HG02870 (cell line): ENCODE measurements around the gene UBE2G1.

ENCODE experiments used
- ATAC-seq: cut with Tn5 transposase; IDR thresholded peaks from one replicate; pipeline ENCODE4 v1.9.1; 2021; ENCODE audit warnings: mild to moderate bottlenecking, moderate library complexity; ENCODE audit not compliant: unreplicated experiment

The UBE2G1 gene

GRCh38 chr17:4309897-4310296, 56.6 kb downstream of the UBE2G1 start:
- ATAC-seq: no peak

DNA sequence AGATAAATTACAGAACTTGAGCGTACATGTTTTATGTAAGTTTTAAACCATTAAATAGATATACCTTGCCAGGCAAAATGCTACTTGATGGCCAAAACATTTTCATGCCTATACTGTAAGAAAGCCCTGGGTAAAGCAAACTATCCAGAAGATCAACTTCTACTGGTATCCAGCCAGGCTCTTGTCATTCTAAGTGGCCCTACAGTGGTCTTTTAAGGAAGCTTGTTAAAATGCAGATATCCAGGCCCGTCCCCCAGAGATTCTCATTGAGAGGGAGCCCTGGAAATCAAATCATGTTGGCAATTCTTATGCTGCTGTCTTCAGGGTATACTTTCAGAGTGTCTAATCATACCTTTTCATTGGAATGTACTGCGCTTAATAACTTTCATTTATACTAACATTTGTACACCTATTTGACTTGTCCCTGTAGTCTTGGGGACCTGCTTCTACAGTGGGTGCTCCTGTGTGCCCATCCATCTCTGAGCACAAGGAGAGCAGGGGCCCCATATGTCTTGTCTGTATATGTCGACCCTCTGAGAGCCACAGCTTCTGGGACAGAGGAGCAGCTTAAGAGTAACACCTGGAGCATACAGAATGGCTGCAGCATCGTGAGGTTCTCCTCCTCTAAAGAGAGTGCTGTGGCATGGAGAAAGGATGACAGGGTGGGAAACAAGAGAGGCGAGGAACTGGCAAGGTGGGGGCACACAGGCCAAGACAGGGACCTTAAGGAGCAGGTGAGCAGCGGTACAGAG, 59.1 kb downstream of the UBE2G1 start:
- no peak for ATAC-seq

- ATAC-seq: no peak
Observed at GRCh38 chr17:4305224-4305623, 61.3 kb downstream of the UBE2G1 start.

GRCh38 chr17:4304417-4305027, 62.0 kb downstream of the UBE2G1 start:
- no peak for ATAC-seq

DNA sequence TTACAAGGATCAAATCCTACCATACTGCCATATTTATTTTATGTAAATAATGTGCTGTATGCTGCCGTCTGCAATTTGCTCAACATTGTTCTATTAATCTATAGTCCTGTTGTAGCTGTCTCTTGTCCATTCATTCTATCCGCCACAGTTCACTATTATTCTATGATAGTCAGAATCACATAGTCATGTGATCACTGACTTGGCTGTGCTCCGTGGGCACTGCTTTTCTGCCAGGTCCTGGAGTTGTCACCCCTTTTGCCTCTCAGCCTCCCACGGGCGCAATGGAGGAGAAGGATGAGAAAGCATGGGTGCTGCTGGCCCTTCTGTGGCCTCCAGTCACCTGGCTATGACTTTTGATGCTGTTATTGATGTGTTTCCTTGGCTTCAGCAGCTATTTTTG, 65.4 kb downstream of the UBE2G1 start:
- ATAC-seq: no peak

- no peak for ATAC-seq
Observed at GRCh38 chr17:4297351-4297750, 69.1 kb downstream of the UBE2G1 start.

DNA sequence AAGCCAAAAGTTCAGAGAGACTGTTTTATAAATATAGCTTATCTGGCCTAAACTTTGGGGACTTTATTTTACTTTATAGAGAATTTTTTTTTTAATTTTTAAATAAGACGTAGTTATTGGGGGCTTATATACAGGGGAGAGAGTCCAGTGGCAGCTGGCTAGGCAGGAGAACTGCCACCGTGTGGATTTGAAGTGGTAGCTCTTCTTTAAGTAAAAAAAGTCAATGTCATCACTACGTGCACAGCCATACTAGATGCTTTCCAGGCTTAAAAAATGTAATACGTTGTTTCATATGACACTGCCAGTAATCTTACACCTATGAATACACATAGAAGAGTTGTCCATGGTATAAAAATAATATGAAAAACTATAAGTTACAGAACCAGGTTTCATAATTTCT, 70.8 kb downstream of the UBE2G1 start:
- ATAC-seq: no peak

GRCh38 chr17:4293572-4293971, 72.9 kb downstream of the UBE2G1 start:
- no peak for ATAC-seq

DNA sequence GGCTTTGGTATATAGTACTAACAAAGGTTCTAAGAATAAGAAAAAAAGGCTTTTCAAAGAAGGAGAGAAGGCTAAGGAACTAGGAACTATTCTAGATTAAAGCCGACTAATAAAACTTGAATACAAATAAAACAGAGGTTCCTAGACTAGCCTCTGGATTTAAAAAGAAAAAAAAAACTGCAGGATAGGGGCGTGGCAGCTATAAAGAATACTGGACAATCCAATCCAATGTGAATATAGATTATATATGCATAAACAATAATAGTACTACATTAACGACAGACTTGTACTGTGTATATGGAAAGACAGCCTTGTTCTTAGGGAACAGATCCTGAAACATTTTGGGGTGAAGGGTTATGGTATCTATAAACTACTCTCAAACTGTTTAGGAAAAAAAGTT, 78.8 kb downstream of the UBE2G1 start:
- no peak for ATAC-seq

DNA sequence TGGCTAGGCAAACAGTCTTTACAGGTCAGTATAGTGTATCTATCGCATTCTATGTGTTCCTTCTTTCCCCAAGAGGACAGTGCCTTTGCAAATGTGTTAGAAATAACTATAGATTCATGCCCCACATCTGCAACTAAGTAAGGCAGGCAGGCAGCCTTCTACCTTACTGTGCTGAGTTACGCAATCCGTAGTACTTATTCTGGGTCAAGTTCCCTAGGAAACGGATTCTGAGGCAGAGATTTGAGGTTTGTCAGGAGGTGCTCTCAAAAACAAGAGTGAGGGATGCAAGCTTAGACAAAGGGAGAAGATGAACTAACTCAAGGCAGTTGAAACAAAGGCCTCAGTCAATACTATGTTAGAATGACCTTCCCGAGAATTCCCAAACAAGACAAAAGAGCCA, 90.0 kb downstream of the UBE2G1 start:
- no peak for ATAC-seq

- ATAC-seq: no peak
Observed at GRCh38 chr17:4272972-4273368, 93.5 kb downstream of the UBE2G1 start.

GRCh38 chr17:4272213-4272971, 94.1 kb downstream of the UBE2G1 start:
- ATAC-seq: no peak

GRCh38 chr17:4270736-4271135, 95.7 kb downstream of the UBE2G1 start:
- no peak for ATAC-seq

DNA sequence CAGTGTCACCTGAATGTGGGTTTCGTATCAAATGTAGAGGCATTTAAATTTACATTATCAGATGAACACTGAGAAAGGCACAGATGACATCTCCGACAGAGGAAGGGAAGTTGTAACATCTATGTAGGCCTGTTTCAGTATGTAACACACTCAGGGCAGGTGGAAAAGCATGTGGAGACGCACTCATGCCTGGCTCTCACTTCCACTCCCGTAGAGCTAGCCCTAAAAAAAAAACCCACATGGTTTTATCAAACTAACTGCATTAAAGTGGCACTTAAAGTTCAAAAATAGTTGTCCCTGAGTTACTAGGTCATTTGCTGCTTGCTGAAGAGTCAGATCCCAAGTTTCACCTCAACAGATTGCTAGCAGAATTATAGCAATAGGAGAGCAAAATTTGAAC, 96.6 kb downstream of the UBE2G1 start:
- no peak for ATAC-seq

DNA sequence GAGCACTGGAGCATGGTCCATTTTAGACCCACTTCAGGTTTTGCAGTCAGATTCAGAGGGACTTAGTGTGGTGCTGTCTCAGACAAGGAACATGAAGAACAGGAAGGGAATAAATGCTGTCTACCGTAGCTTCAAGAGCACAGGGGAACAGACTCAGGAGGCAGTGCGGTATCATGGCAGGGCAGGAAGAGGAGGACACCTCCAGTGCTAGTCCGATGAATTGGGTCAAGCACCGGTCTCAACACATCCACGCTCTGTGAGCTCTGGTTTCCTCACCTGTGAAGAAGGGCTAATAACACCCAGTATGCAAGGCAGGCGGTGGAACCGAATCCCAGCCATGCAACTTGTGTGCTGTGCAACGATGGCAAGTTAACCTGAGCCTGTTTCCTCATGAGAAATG, 99.1 kb downstream of the UBE2G1 start:
- ATAC-seq: no peak

DNA sequence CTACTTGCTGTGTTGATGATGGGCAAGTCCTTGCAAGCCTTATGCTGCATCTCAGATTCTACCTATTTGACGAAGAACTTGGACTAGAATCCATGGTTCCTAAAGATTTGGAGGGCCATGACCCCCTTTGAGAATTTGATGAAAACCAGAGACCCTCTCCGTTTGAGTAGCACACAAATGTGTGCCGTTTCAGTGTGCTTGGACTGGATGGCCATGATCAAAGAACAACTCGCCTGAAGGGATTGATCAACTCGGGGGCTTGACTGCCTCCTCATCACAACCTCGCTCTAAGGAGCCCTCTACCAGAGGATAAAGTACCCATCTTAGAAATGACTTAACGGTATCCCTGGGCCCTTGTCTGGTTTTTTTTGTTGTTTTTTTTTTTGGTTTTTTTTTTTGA, 99.9 kb downstream of the UBE2G1 start:
- no peak for ATAC-seq

DNA sequence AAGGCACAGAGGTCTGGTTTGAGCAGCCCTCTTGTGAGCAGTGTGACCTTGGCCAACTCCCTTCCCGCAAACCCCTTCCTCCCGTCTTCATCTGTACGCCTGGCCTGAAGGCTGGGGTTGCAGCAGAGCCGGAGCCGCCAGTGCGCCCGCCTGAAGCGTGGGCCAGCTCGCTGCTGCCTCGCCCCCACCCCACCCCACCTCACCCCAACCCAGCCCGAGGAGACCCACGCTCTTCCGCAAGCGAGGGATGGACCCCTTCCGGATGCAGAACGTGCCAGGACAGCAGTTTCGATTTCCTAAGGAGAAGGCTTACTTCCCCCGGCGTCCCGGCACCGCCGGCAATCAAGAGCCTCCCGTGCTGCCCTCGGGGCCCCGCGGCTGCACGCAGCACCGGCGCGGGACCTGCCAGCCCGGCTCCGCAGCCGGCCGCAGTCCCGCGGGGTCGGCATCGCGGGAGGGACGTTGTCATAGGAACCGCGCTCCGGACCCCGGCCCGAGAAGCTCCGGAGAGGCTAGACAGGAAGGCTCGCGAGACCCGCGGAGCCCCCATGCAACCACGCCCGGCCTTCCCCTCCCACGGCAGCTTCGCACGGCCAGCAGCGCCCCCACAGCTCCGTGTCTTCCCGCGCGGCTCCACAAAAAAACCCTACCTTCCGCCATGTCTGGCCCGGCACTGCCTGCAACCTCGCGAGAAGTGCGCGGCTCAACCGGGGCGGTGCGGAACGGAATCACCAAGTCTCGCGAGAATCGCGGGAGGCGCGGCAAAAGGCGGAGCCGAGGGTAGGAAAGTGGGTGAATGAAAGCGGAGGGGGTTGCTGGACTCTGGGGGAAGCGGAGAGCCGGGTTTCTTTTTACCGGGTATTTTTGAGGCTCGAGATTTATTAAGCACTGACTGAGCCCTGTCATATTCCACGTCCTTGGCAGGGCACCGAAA, 102.9 kb downstream of the UBE2G1 start, which contains the start of gene ANKFY1:
Gene ANKFY1 (minus strand): TSS at position 698 of the 934 bp plus-strand sequence. CDS start 38 bp downstream, at position 660.
- ATAC-seq: peak; percentile 87

GRCh38 chr17:4262703-4263102, 103.8 kb downstream of the UBE2G1 start:
- no peak for ATAC-seq

- no peak for ATAC-seq
Observed at GRCh38 chr17:4261452-4261851, 105.0 kb downstream of the UBE2G1 start.

DNA sequence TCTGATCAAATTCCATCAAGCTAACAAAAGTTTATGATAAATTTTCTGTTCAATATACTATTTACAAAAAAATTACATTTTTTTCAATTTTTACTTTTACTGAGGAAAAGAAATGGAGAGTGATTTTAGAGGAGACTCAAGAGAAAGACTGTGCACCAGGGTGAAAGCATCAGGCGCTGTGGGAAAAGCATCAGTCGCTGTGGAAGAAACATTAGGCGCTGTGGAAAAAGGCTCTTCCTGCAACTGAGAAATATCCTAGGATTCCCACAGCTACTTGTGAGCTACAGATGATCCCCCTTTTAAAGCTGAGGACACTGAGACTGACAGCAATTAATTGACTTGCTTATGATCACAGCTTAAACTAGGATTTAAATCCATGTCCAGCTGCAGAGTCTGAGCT, 107.6 kb downstream of the UBE2G1 start:
- no peak for ATAC-seq

DNA sequence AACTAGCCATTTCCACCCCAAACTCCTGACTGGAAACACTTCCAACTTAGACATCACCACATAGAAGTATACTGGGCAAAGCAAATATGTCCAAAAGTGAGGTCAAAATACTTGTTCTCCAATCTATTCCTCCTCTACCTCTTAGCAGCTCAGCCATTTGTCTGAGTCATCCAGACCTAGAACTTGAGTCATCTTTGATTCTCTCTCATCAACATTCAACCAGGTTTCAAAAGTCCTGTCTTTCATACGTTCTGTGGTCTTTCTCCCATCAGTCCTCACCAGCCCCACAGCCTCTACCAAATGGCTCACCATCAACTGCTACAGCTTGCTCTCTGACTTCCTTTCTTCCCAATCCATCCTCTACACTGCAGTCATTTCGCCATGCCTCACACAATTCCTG, 109.5 kb downstream of the UBE2G1 start:
- ATAC-seq: no peak
